Suprapubic skin (tissue), 4 donors: ENCODE measurements around the gene NR1H2. TPM values are rescaled to one million over a fixed set of nuclear protein-coding genes. Genes with fewer than 3 reads are reported as not detected.
"Not testable (repeated sequence)": the region's sequence is repeated elsewhere in the genome, so short reads cannot be mapped to it uniquely, and the experiment has no call there.

Experiments used
- DNase-seq, 2 donors: peaks; one replicate each; pipeline ENCODE4 v3.0.0-alpha.2; 2019; ENCODE audit warnings: low spot score in 2 of 2
- H3K27ac ChIP-seq: fragments of 200-600 bp; sonication (generic); one replicate; pipeline ENCODE4 v1.5.1; 2019
- H3K27me3 ChIP-seq: fragments of 200-600 bp; sonication (generic); one replicate; pipeline ENCODE4 v1.5.1; 2019
- H3K36me3 ChIP-seq: fragments of 200-600 bp; sonication (generic); one replicate; pipeline ENCODE4 v1.5.1; 2019
- H3K4me1 ChIP-seq: fragments of 200-600 bp; sonication (generic); one replicate; pipeline ENCODE4 v1.5.1; 2019
- H3K4me3 ChIP-seq: fragments of 200-600 bp; sonication (generic); one replicate; pipeline ENCODE4 v1.5.1; 2019; ENCODE audit warnings: mild to moderate bottlenecking
- H3K9me3 ChIP-seq: fragments of 200-600 bp; sonication (generic); one replicate; pipeline ENCODE4 v1.5.1; 2019
- EP300 ChIP-seq: sonication (generic); formaldehyde crosslinking; IDR thresholded peaks from one replicate; pipeline ENCODE4 v1.6.1; 2017; ENCODE audit warnings: antibody characterized with exemption
- POLR2A ChIP-seq, 2 donors: fragments of 450-650 bp; IDR thresholded peaks; one replicate each; pipeline ENCODE4 v1.6.1; 2017; ENCODE audit warnings: antibody characterized with exemption in 2 of 2, mild to moderate bottlenecking in 2 of 2, moderate library complexity in 2 of 2
- POLR2AphosphoS5 ChIP-seq, 3 donors: sonication (generic); formaldehyde crosslinking; IDR thresholded peaks; one replicate each; pipeline ENCODE4 v1.6.1; 2017; ENCODE audit warnings: antibody characterized with exemption in 3 of 3
- WGBS: methylation state at CpG from one replicate; pipeline ENCODE4 v1.1.5; 2018; 5-methylcytosine and 5-hydroxymethylcytosine counted together
- total RNA-seq, 4 donors: library from RNA; depleted of rRNA; stranded (reverse); fragments of >200 nt; gene quantifications; one replicate each; pipeline ENCODE4 v1.1.0, GENCODE V29; 2016
- TF ChIP-seq, protein P1 (sequence below), 2 donors: fragments of 200-600 bp in 1 of 2; fragments of 450-650 bp in 1 of 2; sonication (generic) in 1 of 2; IDR thresholded peaks; one replicate each; pipeline ENCODE4 v1.5.1; 2016 to 2019; ENCODE audit warnings: antibody characterized with exemption in 2 of 2, mild to moderate bottlenecking in 1 of 2, moderate library complexity in 1 of 2

Gene NR1H2
- total RNA-seq, 4 donors from 2014 or later = 80.6 to 94.7 (median 88.9) TPM

DNA sequence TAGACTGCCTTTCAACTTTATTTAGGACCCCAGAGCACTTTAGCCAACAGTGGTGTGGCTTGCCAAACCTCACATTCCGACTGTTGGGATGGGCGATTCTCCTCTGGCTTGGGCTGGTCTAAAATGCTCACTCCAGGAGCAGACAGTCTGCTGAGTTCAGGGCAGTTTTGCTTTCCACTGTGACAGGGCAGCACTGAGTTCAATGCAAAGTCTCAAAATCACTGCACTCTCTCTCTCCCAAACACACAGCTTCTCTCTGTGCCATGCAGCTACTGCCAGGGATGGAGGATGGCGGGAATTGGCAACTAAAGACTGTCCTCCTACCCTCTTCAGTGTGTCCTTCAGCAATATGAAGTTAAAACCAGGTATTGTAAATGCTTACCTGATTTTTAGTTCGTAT lies 24.0 kb upstream of the NR1H2 start:
- no peak for DNase-seq
- TF ChIP-seq, protein P1, sequence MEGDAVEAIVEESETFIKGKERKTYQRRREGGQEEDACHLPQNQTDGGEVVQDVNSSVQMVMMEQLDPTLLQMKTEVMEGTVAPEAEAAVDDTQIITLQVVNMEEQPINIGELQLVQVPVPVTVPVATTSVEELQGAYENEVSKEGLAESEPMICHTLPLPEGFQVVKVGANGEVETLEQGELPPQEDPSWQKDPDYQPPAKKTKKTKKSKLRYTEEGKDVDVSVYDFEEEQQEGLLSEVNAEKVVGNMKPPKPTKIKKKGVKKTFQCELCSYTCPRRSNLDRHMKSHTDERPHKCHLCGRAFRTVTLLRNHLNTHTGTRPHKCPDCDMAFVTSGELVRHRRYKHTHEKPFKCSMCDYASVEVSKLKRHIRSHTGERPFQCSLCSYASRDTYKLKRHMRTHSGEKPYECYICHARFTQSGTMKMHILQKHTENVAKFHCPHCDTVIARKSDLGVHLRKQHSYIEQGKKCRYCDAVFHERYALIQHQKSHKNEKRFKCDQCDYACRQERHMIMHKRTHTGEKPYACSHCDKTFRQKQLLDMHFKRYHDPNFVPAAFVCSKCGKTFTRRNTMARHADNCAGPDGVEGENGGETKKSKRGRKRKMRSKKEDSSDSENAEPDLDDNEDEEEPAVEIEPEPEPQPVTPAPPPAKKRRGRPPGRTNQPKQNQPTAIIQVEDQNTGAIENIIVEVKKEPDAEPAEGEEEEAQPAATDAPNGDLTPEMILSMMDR (IDR thresholded peaks at IDR 0.05) = no peak
- TF ChIP-seq POLR2AphosphoS5 (IDR thresholded peaks at IDR 0.05) (no peak), EP300 (no peak), POLR2A (IDR thresholded peaks at IDR 0.05) (no peak)
- H3K9me3 ChIP-seq = no peaks in the 10 kb centered on the region
- peaks cover 15% of the 10 kb centered on the region for H3K4me1 ChIP-seq
- 45% methylated on average over 4 of the region's 4 CpGs for WGBS
- no peaks in the 10 kb centered on the region for H3K27me3 ChIP-seq
- no peak overlapping the region for H3K4me3 ChIP-seq
- peak overlapping the region; percentile 38 for H3K27ac ChIP-seq
- H3K36me3 ChIP-seq = no peaks in the 10 kb centered on the region

DNA sequence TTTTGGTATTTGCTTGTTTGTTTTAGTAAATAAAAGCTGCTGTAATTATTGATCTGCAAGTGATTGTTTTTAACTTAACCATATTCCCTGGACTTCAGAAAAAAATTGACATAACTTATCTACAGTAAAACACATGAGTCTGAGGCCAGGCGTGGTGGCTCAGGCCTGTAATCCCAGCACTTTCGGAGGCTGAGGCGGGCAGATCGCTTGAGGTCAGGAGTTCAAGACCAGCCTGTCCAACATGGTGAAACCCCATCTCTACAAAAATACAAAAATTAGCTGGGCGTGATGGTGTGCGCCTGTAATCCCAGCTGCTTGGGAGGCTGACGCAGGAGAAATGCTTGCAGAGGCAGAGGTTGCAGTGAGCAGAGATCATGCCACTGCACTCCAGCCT lies 22.8 kb upstream of the NR1H2 start:
- H3K27me3 ChIP-seq, DNase-seq, H3K27ac ChIP-seq, H3K4me3 ChIP-seq, H3K36me3 ChIP-seq, H3K9me3 ChIP-seq: not testable (repeated sequence)
- peaks cover 26% of the 10 kb centered on the region for H3K4me1 ChIP-seq
- 91% methylated on average over 7 of the region's 7 CpGs for WGBS

DNA sequence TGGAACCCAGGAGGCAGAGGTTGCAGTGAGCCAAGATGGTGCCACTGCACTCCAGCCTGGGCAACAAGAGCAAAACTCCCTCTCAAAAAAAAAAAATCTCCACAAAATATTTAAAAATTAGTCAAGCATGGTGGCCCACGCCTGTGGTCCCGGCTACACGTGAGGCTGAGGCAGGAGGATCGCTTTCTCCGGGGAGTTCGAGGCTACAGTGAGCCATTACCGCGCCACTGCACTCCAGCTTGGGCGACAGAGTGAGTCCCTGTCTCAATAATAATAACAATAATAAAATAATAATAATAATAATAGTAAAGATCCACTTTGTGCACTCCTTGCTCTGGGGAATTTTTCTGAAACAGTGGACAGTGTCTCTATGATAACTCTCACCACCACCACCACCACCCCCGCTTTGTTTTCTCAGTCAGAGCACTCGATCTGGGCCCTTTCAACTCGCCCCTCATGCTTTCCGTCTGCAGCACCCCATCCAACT lies 19.5 kb upstream of the NR1H2 start:
- WGBS = 43% methylated on average over 13 of the region's 13 CpGs
- Histone ChIP-seq H3K4me3 (peak overlapping the region; percentile 45), H3K9me3 (no peaks in the 10 kb centered on the region), H3K4me1 (peaks cover 15% of the 10 kb centered on the region), H3K27ac (no peak overlapping the region), H3K27me3 (no peaks in the 10 kb centered on the region), H3K36me3 (no peaks in the 10 kb centered on the region)
- TF ChIP-seq POLR2A (IDR thresholded peaks at IDR 0.05) (no peak), EP300 (no peak), POLR2AphosphoS5 (IDR thresholded peaks at IDR 0.05) (no peak)
- TF ChIP-seq, protein P1 (IDR thresholded peaks at IDR 0.05) = no peak
- DNase-seq = no peak

DNA sequence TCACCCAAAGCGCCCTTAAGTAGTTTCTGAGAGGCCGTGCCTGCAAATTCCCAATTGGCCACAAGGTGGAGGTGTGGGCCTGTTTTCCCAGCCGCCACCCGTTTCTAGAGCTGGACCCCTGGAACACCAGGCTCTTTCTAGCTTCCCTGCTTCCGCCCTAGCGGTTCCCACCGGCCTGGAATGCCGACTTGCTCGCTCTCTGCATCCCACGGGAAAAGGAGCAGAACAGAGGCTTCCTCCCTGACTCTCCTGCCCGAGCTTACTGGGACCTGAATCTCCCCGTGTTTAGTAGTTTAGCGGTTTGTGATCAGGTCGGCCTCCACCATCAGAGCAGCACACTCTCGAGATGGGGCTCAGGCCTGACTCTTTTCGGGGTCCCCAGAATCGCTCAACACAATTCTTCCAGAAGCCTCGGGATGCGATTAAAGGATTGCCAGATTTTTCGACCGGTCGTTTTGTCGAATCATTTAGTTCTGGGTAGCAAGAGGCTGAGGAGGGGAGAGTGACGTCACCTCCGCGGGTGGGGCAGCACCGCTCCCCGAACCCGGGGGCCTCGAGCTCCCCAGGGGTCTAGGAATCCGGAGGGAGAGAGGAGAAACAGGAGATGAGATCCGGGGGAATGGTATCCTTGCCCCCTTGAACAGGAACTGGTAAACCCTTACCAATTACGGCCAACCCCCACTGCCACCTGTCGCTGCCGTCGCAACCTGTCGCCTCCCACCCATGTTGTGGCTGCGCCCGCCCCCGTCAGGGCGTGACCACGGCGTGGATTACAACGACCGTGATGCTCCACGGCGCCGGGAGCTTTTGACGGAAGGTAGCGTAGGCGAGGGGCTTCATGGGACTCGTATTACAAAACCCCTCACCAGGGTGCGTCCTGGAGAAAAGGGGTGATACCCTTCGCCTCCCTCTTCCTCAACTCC lies 18.8 kb upstream of the NR1H2 start:
- peak in 1 of 2 donors; percentile 87 for DNase-seq
- TF ChIP-seq EP300 = no peak
- TF ChIP-seq POLR2A (IDR thresholded peaks at IDR 0.05) = peak in 1 of 2 donors; percentile 47
- TF ChIP-seq, protein P1 (IDR thresholded peaks at IDR 0.05) = peak; percentile 77 to 84
- TF ChIP-seq POLR2AphosphoS5 (IDR thresholded peaks at IDR 0.05) = no peak
- 8% methylated on average over 24 of the region's 54 CpGs for WGBS
- H3K9me3 ChIP-seq = no peaks in the 10 kb centered on the region
- no peaks in the 10 kb centered on the region for H3K36me3 ChIP-seq
- H3K4me1 ChIP-seq = peaks cover 15% of the 10 kb centered on the region
- H3K27ac ChIP-seq = peak overlapping the region; percentile 59
- H3K27me3 ChIP-seq = no peaks in the 10 kb centered on the region
- H3K4me3 ChIP-seq = peak overlapping the region; percentile 45

DNA sequence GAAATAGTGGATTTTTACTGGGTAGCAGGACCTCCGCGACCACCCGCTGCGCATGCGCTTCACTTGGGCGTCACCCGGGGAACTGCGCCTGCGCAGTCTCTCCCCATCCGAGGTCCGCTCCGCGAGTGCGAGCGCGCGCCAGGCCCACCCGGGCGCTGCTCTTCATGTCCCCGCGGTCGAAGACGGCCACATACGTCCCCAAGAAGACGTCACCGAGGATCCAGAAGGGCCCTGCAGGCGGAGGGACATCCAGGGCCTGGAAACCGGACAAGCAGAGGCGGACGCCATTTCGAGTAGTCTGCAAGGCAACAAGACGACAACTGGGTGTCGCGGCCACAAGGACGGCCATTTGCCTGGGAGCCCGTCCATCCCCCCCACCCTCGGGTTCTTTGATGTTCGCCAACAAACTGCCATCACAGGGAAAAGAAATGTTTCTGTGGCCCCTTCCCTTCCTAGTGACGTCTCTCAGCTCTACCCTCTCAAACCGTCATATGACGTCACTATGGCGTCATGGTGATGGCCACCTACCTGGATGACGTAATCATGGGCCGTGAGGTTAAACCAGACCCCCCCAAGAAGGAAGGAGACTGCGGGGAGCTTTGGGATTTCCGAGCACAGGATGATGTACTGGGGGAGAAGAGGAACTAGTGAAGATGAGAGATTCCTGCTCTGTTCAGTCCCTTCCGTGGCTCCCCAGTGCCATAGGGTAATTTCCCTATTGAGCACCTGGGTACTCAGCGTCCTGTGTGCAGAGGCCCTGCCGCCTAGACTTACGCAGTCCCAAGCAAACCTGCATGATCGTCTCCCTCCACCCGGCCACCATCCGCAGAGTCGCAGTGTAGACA lies 17.6 kb upstream of the NR1H2 start:
- H3K9me3 ChIP-seq = no peaks in the 10 kb centered on the region
- H3K27ac ChIP-seq = no peak overlapping the region
- H3K4me3 ChIP-seq = peak overlapping the region; percentile 45
- H3K4me1 ChIP-seq = peaks cover 15% of the 10 kb centered on the region
- no peaks in the 10 kb centered on the region for H3K36me3 ChIP-seq
- WGBS = 50% methylated on average over 28 of the region's 54 CpGs
- no peaks in the 10 kb centered on the region for H3K27me3 ChIP-seq
- TF ChIP-seq POLR2AphosphoS5 (IDR thresholded peaks at IDR 0.05) = no peak
- peak in 1 of 2 donors; percentile 31 for TF ChIP-seq POLR2A (IDR thresholded peaks at IDR 0.05)
- no peak for TF ChIP-seq EP300
- TF ChIP-seq, protein P1 (IDR thresholded peaks at IDR 0.05) = no peak
- no peak for DNase-seq
